DMS153 treated with DMSO at 0.1 percent for 48 hours (cell line): ENCODE data around the gene OSBP2.

ENCODE experiments used
- DNase-seq: peaks from one replicate; lab custom pipeline; 2025; ENCODE audit not compliant: unreplicated experiment; lab: John Stamatoyannopoulos, UW

Gene OSBP2

DNA sequence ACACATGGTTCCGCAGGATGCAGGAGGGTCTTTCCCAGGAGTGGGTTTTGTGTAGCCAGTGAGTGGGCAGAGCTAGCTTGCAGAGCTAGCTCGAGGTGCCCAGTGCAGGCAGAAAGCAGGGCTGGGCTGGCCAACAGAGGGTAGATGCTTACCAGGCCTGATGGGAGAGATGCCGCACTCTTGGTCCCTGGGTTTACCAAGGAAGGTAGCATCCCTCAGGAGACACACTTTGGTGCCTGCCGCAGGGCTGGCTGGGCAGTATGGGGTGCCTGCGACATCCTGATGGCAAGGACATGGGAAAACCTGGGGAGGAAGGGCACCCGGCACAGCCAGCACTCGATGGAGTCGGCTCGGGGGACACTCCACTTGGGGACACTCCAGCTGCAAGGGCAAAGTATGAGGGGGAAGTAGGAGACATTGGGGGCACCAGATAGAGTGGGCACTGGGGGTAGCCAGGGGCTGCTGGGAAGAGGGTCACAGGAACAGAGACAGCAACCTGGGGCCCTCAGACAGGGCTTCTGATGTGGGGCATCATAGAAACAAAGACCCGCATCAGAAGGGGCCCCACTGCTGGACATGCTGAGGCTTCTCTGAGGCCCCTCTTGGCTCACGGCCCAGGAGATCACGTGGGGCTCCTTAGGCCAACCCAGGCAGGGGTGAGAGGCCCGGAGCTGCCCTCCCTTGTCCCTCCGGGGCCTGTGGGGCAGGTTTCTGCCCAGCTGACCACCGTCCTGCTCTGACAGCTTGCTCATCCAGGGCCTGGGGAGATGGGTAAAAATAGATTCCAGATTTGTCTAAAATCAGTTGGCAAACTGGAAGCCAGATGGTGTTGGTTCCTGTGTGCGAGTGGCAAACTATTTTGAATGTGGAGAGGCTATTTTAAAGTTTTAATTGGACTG, 184.1 kb downstream of the OSBP2 start:
- DNase-seq = no peak

GRCh38 chr22:30879415-30879797, 184.7 kb downstream of the OSBP2 start:
- no peak for DNase-seq

GRCh38 chr22:30880181-30880601, 185.5 kb downstream of the OSBP2 start:
- DNase-seq = no peak

DNA sequence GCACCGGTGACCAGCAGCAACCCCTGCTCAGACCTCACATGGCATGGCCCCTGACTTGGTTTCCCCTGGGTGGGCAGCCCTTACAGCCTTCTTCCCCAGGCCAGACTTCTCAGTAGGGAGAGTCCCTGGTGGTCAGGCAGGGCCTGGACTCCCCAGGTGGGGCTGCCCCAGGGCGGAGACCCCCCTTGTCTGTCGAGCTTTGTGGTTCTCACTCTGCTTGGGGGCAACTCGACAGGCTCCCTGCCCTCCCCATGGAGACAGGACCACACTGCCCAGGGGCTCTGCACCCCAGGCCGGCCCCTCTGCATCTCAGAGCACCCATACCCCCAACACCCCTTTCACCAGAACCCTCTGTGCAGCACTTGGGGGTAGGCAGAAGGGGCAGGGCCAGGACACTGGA, 186.2 kb downstream of the OSBP2 start:
- DNase-seq = no peak

DNA sequence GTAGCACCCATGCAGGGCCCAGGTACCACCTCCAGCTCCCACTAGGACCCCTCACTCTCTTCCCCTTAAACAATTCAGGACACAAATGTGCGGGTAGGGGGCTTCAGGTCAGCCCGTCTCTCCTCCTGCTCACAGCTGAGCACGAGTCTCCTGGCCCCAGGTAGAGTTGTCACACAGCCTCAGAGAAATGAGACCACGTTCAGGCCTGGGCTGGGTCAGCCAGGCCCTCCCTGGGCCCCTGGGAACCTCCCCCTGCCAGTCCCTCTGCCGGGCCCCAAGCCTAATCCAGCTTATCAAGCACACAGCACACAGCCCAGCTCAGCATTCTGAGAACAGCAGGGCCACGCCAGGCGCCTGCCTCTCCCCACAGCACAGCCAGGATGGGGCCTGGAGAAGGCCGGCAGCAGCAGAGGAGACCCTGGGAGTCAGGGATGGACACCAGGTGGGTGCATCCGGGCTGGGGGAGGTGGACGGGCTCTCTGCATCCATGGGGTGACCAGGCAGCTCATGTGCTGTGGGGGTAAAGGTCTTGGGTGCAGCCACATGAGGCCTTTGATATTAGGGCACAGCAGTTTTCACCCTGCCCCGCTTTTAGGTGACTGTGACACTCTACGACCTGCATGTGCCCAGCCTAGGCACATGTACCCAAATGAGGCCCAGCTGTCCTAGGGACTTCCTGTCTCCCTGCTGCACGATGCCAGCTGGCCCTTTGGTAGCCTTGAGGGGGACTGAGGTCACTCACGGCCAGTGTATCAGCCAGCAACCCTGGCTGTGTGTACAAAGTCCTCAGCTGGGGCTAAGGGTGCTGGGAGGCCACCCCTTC, 186.9 kb downstream of the OSBP2 start:
- DNase-seq = no peak

DNA sequence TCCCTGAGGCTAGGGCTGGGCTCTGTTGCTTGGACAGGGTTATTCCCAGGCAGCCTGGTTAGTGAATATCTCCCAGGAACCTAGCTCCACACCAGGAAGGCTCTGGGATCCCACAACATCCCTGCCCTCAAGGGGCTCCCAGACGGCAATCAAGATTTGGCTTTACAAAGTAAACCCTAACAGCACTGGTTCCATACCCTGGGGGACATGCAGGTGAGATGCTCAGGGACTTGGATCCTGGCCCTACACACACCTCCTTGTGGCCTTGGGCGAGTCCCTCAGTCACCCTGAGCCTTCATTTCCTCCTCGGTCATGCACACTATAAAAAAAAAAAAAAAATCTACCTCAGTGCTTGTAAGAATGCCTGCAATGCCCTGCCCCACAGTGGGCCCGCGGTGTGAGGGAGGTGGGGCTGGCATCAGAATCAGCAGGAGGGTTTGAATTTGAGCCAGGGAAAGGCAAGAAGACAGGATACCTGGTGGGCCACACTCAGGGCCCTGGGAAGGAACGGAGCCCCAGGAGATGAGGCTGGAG, 187.6 kb downstream of the OSBP2 start:
- DNase-seq = no peak

DNA sequence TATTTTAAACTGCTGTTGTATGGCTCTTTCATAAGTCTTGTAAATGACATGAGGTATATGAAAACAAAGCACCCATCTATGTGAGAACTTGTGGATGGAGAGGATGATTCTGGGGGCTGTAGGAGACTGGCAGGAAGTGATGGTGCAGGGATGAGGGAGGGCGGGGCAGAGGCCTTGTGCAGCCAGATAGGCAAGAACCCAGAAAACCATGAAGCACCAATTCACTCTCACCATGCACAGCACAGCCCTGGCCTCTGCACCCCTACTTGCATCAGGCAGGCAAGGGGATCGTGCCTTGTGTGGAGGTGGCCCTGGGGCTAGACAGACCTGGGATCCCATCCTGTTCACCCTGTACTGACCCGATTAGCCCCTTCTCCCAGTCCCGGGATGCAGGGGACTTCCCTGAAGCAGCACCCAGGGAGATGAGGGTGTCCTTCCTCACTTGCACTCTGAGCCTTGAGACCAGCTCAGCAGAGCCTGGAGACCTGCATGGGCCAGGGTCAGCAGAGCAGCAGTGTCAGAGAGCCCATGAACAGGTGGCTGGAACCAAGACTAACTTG, 188.4 kb downstream of the OSBP2 start:
- DNase-seq = no peak

DNA sequence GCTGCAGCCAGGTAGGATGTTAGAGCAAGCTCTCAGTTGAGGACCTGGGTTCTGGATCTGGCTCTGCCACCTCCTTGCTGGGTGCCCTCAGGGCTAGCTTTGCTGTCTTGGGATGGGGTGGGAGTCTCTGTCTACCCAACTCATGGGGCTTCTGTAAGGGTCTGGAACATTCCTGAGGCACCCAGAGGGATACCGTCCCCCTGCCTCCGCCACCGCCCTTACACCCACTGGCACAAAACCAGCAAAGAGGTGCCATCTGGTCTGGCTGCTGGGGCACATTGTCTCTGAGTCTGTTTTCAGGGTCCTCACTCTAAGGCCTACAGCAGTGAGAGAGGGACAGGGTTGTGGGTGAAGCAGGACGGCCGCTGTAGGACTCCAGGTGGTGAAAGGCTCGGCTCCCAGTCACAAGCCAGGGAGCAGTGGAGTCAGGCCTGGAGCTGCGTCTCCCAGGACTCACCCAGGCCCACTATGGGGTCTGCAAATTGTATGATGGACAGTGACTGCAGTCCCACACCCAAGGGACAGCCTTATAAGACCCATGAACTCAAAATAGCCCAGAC, 189.0 kb downstream of the OSBP2 start:
- no peak for DNase-seq

GRCh38 chr22:30884211-30885000, 189.7 kb downstream of the OSBP2 start:
- DNase-seq = no peak

DNA sequence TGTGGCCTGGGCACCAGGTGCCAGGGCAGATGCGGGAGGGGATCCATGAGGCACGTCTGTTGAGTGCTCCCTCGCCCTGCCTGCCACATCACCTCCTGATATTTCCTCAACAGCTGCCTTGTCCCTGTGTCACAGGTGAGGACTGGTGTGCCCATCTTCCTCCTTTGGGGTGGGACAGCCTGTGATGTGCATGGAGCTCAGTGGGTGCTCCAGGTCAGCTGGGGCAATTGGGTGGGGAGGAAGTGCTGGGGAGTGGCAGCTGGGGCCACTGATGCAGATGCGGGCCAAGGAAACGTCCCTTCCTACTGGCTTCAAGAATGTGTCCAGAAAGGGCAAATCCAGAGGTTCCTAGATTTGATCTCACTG, 190.3 kb downstream of the OSBP2 start:
- no peak for DNase-seq

DNA sequence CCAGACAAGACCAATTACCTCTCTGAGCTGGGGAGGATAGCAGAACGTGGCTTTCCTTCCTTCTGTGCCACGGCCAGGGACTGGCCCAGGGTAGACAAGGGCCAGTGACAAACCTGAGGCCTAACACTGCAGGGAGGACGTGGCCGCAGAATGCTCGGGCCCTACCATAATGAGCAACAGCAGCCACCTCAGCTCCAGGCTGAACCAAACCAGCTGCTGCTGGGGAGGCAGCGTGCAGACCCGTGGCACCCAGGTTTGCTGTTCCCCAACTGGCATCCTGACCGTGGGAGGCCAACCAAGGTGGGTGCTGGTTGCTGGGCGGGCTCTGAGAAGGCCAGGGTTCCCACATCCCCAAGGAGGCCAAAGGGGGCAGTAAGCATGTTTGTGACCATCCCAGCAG, 190.9 kb downstream of the OSBP2 start:
- no peak for DNase-seq

DNA sequence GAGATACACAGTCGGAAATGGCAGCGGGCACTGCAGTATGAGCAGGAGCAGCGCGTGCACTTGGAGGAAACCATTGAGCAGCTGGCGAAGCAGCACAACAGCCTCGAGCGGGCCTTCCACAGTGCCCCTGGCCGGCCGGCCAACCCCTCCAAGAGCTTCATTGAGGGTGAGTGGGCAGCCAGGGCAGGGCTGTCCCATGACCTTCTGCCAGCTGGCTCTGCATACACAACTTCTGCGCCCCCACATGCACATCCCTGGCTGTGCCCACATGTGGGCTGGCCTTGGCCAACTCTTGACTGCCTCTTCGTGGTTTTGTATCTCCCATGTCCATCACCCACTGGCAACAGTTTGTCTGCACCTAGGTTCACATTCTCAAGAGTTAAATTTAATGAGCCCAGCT, 192.8 kb downstream of the OSBP2 start:
- DNase-seq = no peak

GRCh38 chr22:30887861-30888260, 193.2 kb downstream of the OSBP2 start:
- DNase-seq = no peak

- DNase-seq = no peak
Observed at GRCh38 chr22:30889268-30889995, 194.8 kb downstream of the OSBP2 start.

GRCh38 chr22:30889996-30890480, 195.4 kb downstream of the OSBP2 start:
- DNase-seq = no peak

DNA sequence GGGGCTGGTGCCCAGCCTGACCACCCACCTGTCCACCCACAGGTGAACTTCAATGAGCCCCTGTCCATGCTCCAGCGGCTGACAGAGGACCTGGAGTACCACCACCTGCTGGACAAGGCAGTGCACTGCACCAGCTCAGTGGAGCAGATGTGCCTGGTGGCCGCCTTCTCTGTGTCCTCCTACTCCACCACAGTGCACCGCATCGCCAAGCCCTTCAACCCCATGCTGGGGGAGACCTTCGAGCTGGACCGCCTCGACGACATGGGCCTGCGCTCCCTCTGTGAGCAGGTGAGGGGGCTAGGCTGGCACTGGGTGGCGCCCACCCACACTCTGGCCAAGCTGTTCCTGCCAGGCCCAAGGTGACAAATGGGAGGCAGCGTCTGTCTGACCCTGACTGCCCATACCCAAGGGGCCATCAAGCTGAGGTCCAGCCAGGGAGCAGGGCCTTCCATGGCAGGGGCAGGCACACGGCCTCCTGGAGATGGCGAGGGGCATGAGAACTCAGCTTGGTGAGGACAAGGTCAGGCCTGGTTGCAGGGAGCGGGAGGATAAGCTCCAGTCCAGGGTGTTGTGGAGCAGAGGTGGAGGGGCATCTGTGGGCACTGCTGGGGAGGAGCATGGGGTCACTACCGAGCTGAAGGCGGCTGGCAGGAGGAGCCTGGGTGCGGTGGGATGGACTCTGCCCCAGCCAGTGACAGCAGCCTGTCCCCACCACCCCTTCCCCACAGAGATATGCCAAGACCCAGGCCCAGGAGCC, 196.2 kb downstream of the OSBP2 start:
- no peak for DNase-seq

DNA sequence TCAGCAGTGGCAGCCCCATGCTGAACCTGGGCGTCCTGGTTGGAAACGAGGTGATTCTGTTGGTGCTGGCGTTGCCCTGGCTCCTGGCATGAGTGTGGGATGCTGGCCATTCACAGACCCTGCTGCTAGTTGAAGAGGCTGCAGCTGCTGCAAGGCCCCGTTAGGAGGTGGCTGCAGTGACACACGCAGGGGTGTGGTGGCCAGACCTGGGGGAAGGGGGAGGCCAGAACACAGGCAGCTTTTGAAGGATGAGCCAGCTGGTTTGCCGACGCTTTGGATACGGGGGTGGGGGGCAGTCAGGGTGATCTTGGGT, 196.7 kb downstream of the OSBP2 start:
- DNase-seq = no peak

DNA sequence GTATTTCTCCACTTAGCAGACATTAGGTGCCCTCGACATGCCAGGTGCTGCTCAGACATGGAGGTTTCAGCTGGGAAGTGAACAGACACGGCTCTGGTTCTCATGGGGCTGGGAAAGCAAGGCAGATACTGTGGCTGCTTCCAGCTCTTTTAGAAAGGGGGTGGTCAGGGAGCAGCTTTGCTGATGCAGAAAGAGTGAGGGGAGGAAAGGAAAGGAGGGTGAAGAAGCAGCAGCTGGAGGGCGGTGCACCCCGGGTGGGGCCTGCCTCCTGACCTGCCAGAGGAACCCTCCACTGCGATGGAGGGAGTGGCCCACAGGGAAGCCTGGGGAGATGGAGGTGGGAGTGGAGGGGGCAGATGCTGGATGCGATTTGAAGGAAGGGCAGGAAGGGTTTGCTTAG, 197.1 kb downstream of the OSBP2 start:
- DNase-seq = no peak

- DNase-seq = no peak
Observed at GRCh38 chr22:30892286-30892685, 197.6 kb downstream of the OSBP2 start.
